Liver (tissue), 9 donors: ENCODE data around the gene SMIM28. TPM values are rescaled to one million over a fixed set of nuclear protein-coding genes. Genes with fewer than 3 reads are reported as not detected.

Experiments
- DNase-seq: peaks from one replicate; pipeline ENCODE4 v3.0.0-alpha.2; 2017; ENCODE audit warnings: low spot score
- H3K27ac ChIP-seq, 2 donors: one replicate each; pipeline ENCODE4 v1.7.0; 2013; ENCODE audit warnings: inconsistent platforms in 2 of 2, low read length in 2 of 2, control low read depth in 1 of 2, low read depth in 1 of 2, mild to moderate bottlenecking in 1 of 2
- H3K27me3 ChIP-seq, 4 donors: one replicate each; pipeline versions ENCODE4 v1.6.1 to v1.7.0; 2013; ENCODE audit warnings: low read length in 3 of 4, inconsistent platforms in 1 of 4, mild to moderate bottlenecking in 1 of 4, moderate library complexity in 1 of 4; ENCODE audit not compliant: control insufficient read depth in 4 of 4, insufficient read depth in 4 of 4
- H3K36me3 ChIP-seq, 4 donors: one replicate each; pipeline versions ENCODE4 v1.6.1 to v1.7.0; 2013; ENCODE audit warnings: low read length in 3 of 4, mild to moderate bottlenecking in 3 of 4, low read depth in 1 of 4, moderate library complexity in 1 of 4; ENCODE audit not compliant: control insufficient read depth in 4 of 4, insufficient read depth in 3 of 4
- H3K4me1 ChIP-seq, 4 donors: one replicate each; pipeline versions ENCODE4 v1.6.1 to v1.7.0; 2013; ENCODE audit warnings: low read length in 3 of 4, mild to moderate bottlenecking in 3 of 4, moderate library complexity in 1 of 4; ENCODE audit not compliant: control insufficient read depth in 4 of 4, insufficient read depth in 4 of 4
- H3K4me3 ChIP-seq, 3 donors: one replicate each; pipeline versions ENCODE4 v1.6.1 to v1.7.0; 2013; ENCODE audit warnings: low read length in 3 of 3, control low read depth in 1 of 3, low read depth in 1 of 3, mild to moderate bottlenecking in 1 of 3
- H3K9ac ChIP-seq, 2 donors: one replicate each; pipeline ENCODE4 v1.7.0; 2013; ENCODE audit warnings: low read length in 2 of 2, mild to moderate bottlenecking in 2 of 2, moderate library complexity in 2 of 2, control low read depth in 1 of 2, low read depth in 1 of 2
- H3K9me3 ChIP-seq, 4 donors: one replicate each; pipeline versions ENCODE4 v1.6.1 to v1.7.0; 2013; ENCODE audit warnings: low read length in 3 of 4; ENCODE audit not compliant: control insufficient read depth in 4 of 4
- ATF3 ChIP-seq: IDR thresholded peaks from 2 replicates; pipeline ENCODE4 v1.6.1; 2016; ENCODE audit warnings: antibody characterized with exemption
- FOXA1 ChIP-seq: IDR thresholded peaks from 2 replicates; pipeline ENCODE4 v1.6.1; 2016; ENCODE audit warnings: antibody characterized with exemption
- GABPA ChIP-seq, 2 donors: IDR thresholded peaks in 1 of 2; conservative IDR thresholded peaks in 1 of 2; 2 replicates each; pipeline ENCODE4 v1.6.1; 2016; ENCODE audit warnings: antibody characterized with exemption in 2 of 2, mild to moderate bottlenecking in 1 of 2, moderate library complexity in 1 of 2
- HNF4A ChIP-seq, 2 donors: conservative IDR thresholded peaks; 2 replicates each; pipeline ENCODE4 v1.6.1; 2016; ENCODE audit warnings: antibody characterized with exemption in 2 of 2, mild to moderate bottlenecking in 2 of 2
- HNF4G ChIP-seq: IDR thresholded peaks from 2 replicates; pipeline ENCODE4 v1.6.1; 2016; ENCODE audit warnings: antibody characterized with exemption
- MAX ChIP-seq: IDR thresholded peaks from 2 replicates; pipeline ENCODE4 v1.6.1; 2016; ENCODE audit warnings: antibody characterized with exemption
- NR2F2 ChIP-seq: IDR thresholded peaks from 2 replicates; pipeline ENCODE4 v1.6.1; 2016; ENCODE audit warnings: antibody characterized with exemption
- RAD21 ChIP-seq, 2 donors: IDR thresholded peaks; 2 replicates each; pipeline ENCODE4 v1.6.1; 2016; ENCODE audit warnings: antibody characterized with exemption in 2 of 2, mild to moderate bottlenecking in 2 of 2
- RXRA ChIP-seq, 2 donors: IDR thresholded peaks; 2 replicates each; pipeline ENCODE4 v1.6.1; 2017 to 2018; ENCODE audit warnings: antibody characterized with exemption in 2 of 2, mild to moderate bottlenecking in 1 of 2
- SP1 ChIP-seq: IDR thresholded peaks from 2 replicates; pipeline ENCODE4 v1.6.1; 2018; ENCODE audit warnings: antibody characterized with exemption, mild to moderate bottlenecking
- TAF1 ChIP-seq: conservative IDR thresholded peaks from 2 replicates; pipeline ENCODE4 v1.6.1; 2016; ENCODE audit warnings: antibody characterized with exemption, mild to moderate bottlenecking
- YY1 ChIP-seq: IDR thresholded peaks from 2 replicates; pipeline ENCODE4 v1.6.1; 2016; ENCODE audit warnings: antibody characterized with exemption, mild to moderate bottlenecking
- ZBTB33 ChIP-seq: IDR thresholded peaks from 2 replicates; pipeline ENCODE4 v1.6.1; 2016; ENCODE audit warnings: antibody characterized with exemption
- WGBS: extraction: QIAGEN DNeasy Blood & Tissue Kit; methylation state at CpG from one replicate; pipeline ENCODE4 v1.1.7; 2013; 5-methylcytosine and 5-hydroxymethylcytosine counted together
- polyA plus RNA-seq, 2 donors: library from polyadenylated mRNA; stranded (reverse) in 1 of 2; unstranded in 1 of 2; fragments of 200-250 nt in 1 of 2; fragments of >200 nt in 1 of 2; fragmentation: Nextera tagmentation in 1 of 2; extraction: Ambion mirVana in 1 of 2; gene quantifications; one replicate each; pipeline versions ENCODE4 v1.2.1 to v1.2.3, GENCODE V29; 2013 to 2015
- total RNA-seq, 2 donors: library from RNA; depleted of rRNA; stranded (reverse); fragments of >200 nt; gene quantifications; one replicate each; pipeline ENCODE4 v1.2.3, GENCODE V29; 2014
- TF ChIP-seq, protein P1 (sequence below): fragments of 150-350 bp; IDR thresholded peaks from 2 replicates; pipeline ENCODE4 v1.5.1; 2017; ENCODE audit warnings: improper control_type of control experiment, low read depth, low read length; ENCODE audit not compliant: missing input control
- TF ChIP-seq, protein P2 (sequence below): IDR thresholded peaks from 2 replicates; pipeline ENCODE4 v1.6.1; 2016; ENCODE audit warnings: antibody characterized with exemption, mild to moderate bottlenecking
- donor health status: healthy.
- donor health status: healthy.
- donor health status: healthy.
- donor health status: healthy.
- donor health status: healthy.

SMIM28 gene
- total and polyA plus RNA-seq, 4 donors, result not detected

GRCh38 chr6:138428944-138429598 is 51.4 kb downstream of the SMIM28 start (continued):
- TF ChIP-seq, protein P1, sequence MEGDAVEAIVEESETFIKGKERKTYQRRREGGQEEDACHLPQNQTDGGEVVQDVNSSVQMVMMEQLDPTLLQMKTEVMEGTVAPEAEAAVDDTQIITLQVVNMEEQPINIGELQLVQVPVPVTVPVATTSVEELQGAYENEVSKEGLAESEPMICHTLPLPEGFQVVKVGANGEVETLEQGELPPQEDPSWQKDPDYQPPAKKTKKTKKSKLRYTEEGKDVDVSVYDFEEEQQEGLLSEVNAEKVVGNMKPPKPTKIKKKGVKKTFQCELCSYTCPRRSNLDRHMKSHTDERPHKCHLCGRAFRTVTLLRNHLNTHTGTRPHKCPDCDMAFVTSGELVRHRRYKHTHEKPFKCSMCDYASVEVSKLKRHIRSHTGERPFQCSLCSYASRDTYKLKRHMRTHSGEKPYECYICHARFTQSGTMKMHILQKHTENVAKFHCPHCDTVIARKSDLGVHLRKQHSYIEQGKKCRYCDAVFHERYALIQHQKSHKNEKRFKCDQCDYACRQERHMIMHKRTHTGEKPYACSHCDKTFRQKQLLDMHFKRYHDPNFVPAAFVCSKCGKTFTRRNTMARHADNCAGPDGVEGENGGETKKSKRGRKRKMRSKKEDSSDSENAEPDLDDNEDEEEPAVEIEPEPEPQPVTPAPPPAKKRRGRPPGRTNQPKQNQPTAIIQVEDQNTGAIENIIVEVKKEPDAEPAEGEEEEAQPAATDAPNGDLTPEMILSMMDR, result peak; percentile 63

- no peak overlapping the region for H3K4me3 ChIP-seq
- DNase-seq, result no peak
- 72% methylated on average over 12 of the region's 12 CpGs for WGBS
Observed at GRCh38 chr6:138429761-138430160, 52.1 kb downstream of the SMIM28 start.

GRCh38 chr6:138430361-138431145 is 52.8 kb downstream of the SMIM28 start:
- no peak overlapping the region for H3K27ac ChIP-seq
- no peak overlapping the region for H3K9ac ChIP-seq
- no peaks in the 10 kb centered on the region for H3K27me3 ChIP-seq
- WGBS, result 83% methylated on average over 29 of the region's 29 CpGs
- H3K36me3 ChIP-seq, result peaks cover 0 to 38% (median 21%) of the 10 kb centered on the region in 4 donors
- H3K4me1 ChIP-seq, result peaks cover 2 to 24% (median 10%) of the 10 kb centered on the region in 4 donors
- DNase-seq, result no peak
- H3K4me3 ChIP-seq, result no peak overlapping the region
- H3K9me3 ChIP-seq, result no peaks in the 10 kb centered on the region
- no peak for TF ChIP-seq GABPA (IDR thresholded peaks at IDR 0.05 in 1 of 2, conservative IDR thresholded peaks at IDR 0.05 in 1 of 2)
- TF ChIP-seq NR2F2, result no peak
- no peak for TF ChIP-seq ZBTB33
- TF ChIP-seq YY1, result no peak
- TF ChIP-seq HNF4G, result no peak
- no peak for TF ChIP-seq RAD21 (IDR thresholded peaks at IDR 0.05)
- no peak for TF ChIP-seq ATF3
- no peak for TF ChIP-seq MAX
- no peak for TF ChIP-seq FOXA1
- no peak for TF ChIP-seq RXRA (IDR thresholded peaks at IDR 0.05)
- no peak for TF ChIP-seq SP1
- no peak for TF ChIP-seq TAF1
- TF ChIP-seq, protein P2, sequence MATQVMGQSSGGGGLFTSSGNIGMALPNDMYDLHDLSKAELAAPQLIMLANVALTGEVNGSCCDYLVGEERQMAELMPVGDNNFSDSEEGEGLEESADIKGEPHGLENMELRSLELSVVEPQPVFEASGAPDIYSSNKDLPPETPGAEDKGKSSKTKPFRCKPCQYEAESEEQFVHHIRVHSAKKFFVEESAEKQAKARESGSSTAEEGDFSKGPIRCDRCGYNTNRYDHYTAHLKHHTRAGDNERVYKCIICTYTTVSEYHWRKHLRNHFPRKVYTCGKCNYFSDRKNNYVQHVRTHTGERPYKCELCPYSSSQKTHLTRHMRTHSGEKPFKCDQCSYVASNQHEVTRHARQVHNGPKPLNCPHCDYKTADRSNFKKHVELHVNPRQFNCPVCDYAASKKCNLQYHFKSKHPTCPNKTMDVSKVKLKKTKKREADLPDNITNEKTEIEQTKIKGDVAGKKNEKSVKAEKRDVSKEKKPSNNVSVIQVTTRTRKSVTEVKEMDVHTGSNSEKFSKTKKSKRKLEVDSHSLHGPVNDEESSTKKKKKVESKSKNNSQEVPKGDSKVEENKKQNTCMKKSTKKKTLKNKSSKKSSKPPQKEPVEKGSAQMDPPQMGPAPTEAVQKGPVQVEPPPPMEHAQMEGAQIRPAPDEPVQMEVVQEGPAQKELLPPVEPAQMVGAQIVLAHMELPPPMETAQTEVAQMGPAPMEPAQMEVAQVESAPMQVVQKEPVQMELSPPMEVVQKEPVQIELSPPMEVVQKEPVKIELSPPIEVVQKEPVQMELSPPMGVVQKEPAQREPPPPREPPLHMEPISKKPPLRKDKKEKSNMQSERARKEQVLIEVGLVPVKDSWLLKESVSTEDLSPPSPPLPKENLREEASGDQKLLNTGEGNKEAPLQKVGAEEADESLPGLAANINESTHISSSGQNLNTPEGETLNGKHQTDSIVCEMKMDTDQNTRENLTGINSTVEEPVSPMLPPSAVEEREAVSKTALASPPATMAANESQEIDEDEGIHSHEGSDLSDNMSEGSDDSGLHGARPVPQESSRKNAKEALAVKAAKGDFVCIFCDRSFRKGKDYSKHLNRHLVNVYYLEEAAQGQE, result no peak
- no peak for TF ChIP-seq HNF4A (conservative IDR thresholded peaks at IDR 0.05)

More at GRCh38 chr6:138429761-138430160, 52.1 kb downstream of the SMIM28 start:
- no peak overlapping the region for H3K27ac ChIP-seq
- peaks cover 2 to 24% (median 10%) of the 10 kb centered on the region in 4 donors for H3K4me1 ChIP-seq
- peaks cover 0 to 42% (median 21%) of the 10 kb centered on the region in 4 donors for H3K36me3 ChIP-seq
- H3K9me3 ChIP-seq, result no peaks in the 10 kb centered on the region
- H3K9ac ChIP-seq, result no peak overlapping the region
- H3K27me3 ChIP-seq, result no peaks in the 10 kb centered on the region
- no peak for TF ChIP-seq RAD21 (IDR thresholded peaks at IDR 0.05)
- no peak for TF ChIP-seq TAF1
- no peak for TF ChIP-seq GABPA (IDR thresholded peaks at IDR 0.05 in 1 of 2, conservative IDR thresholded peaks at IDR 0.05 in 1 of 2)
- no peak for TF ChIP-seq ZBTB33
